Natural killer cell (primary cell): ENCODE results near the gene RBM22. TPM values are rescaled to one million over a fixed set of nuclear protein-coding genes. Genes with fewer than 3 reads are reported as not detected.

Experiments used
- ATAC-seq, 3 donors: fragments of 150-1000 bp in 2 of 3; fragments of 200-7000 bp in 1 of 3; cut with Tn5 transposase; 1 replicate in 1 of 3; 2 replicates in 2 of 3; pipeline ENCODE4 v1.10.0; 2021; ENCODE audit warnings: mild to moderate bottlenecking in 2 of 3, moderate library complexity in 2 of 3
- DNase-seq, 2 donors: peaks; one replicate each; pipeline versions ENCODE4 v3.0.0 to v3.0.0-alpha.2; 2013 to 2021; ENCODE audit warnings: mixed read lengths in 1 of 2
- H3K27ac ChIP-seq: one replicate; pipeline ENCODE4 v1.5.1; 2013; ENCODE audit warnings: mild to moderate bottlenecking, low read length
- H3K27me3 ChIP-seq: one replicate; pipeline ENCODE4 v1.6.1; 2013; ENCODE audit warnings: low read length; ENCODE audit not compliant: control insufficient read depth, insufficient read depth
- H3K36me3 ChIP-seq: one replicate; pipeline ENCODE4 v1.6.1; 2013; ENCODE audit warnings: low read length; ENCODE audit not compliant: control insufficient read depth, insufficient read depth
- H3K4me1 ChIP-seq: one replicate; pipeline ENCODE4 v1.6.1; 2013; ENCODE audit warnings: low read length; ENCODE audit not compliant: control insufficient read depth, insufficient read depth
- H3K4me3 ChIP-seq: one replicate; pipeline ENCODE4 v1.5.1; 2013; ENCODE audit warnings: low read length
- H3K9me3 ChIP-seq: one replicate; pipeline ENCODE4 v1.6.1; 2013; ENCODE audit warnings: low read length; ENCODE audit not compliant: control insufficient read depth, insufficient read depth
- H3K27ac Mint-ChIP-seq, 2 donors: one replicate each; pipeline ENCODE4 v1.8.0; 2022; ENCODE audit warnings: mild to moderate bottlenecking in 2 of 2, mixed read lengths in 2 of 2, moderate library complexity in 1 of 2
- H3K27me3 Mint-ChIP-seq, 2 donors: one replicate each; pipeline ENCODE4 v1.8.0; 2022; ENCODE audit warnings: low read depth in 2 of 2, mixed read lengths in 2 of 2
- H3K36me3 Mint-ChIP-seq: one replicate; pipeline ENCODE4 v1.8.0; 2022; ENCODE audit warnings: mixed read lengths
- H3K4me1 Mint-ChIP-seq, 2 donors: one replicate each; pipeline ENCODE4 v1.8.0; 2022; ENCODE audit warnings: mixed read lengths in 2 of 2
- H3K4me3 Mint-ChIP-seq: one replicate; pipeline ENCODE4 v1.8.0; 2022; ENCODE audit warnings: mild to moderate bottlenecking, moderate library complexity, mixed read lengths
- H3K9me3 Mint-ChIP-seq, 2 donors: one replicate each; pipeline ENCODE4 v1.8.0; 2022; ENCODE audit warnings: mixed read lengths in 2 of 2
- WGBS: methylation state at CpG from one replicate; pipeline ENCODE4 v1.1.7; 2013; ENCODE audit warnings: missing lambda C conversion rate; ENCODE audit not compliant: insufficient coverage; 5-methylcytosine and 5-hydroxymethylcytosine counted together
- intact Hi-C: fragments of 100-400 bp; cut with micrococcal nuclease; formaldehyde crosslinking; loops from one replicate; pipeline ENCODE4 v1.14.2; 2022
- total RNA-seq, 4 donors: library from RNA; stranded (reverse); fragments of 120-200 nt in 1 of 4; gene quantifications; one replicate each; pipeline versions ENCODE4 v1.2.3 to v1.2.4, GENCODE V29; 2013 to 2022
- TF ChIP-seq, protein P1 (sequence below): fragments of 200-600 bp; IDR thresholded peaks from one replicate; pipeline ENCODE4 v1.8.0; 2022; ENCODE audit warnings: antibody characterized with exemption

Gene RBM22
- total RNA-seq, 3 donors from 2014 or later (not counting 1 experiment from before 2014, with no cell fraction given) = 136 to 149 (median 145) TPM

DNA sequence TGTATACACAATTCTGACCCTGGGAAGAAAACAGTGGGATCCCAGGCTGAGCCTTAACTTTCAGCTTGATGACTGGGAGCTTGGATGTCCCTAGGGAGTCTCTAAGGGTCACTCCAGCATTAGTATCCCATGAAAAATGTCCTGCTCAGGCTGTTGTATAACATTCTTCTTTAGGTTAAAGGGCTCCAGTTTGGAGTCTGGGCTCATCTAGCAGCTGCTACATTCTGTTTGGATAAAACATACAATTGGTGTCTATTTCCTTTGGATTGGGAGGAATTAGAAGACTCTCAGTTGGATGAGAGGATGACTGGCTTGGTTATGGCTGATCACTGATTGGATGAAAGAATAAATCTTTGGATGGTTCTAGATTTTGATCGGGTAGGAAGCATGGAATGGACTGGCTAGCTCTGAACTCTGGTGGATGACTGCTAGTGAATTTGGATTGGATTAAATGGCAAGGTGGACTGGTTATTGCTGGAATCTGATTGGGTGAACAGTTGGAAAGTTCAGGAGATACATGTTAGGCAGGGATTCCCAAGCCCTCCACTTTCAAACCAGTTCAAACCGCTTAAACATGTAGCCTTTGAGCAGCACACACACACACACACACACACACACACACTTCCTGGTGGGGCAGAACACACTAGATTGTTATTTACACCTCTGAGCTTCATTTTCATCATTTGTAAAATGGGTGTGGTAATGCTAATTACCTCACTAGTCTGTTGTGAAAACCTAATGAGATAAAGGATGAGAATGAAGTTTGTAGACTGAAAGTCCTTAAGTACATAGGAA, 46.9 kb downstream of the RBM22 start:
- H3K36me3 ChIP-seq = no peaks in the 10 kb centered on the region
- H3K4me1 ChIP-seq = peaks cover 12% of the 10 kb centered on the region
- intact Hi-C loops = no loop called here
- ATAC-seq (no peak), DNase-seq (peak in 1 of 2 donors; percentile 31)
- Mint-ChIP-seq H3K27ac (peak overlapping the region in 1 of 2 donors; percentile 10), H3K4me1 (peaks cover 0 to 15% of the 10 kb centered on the region in 2 donors), H3K9me3 (no peaks in the 10 kb centered on the region), H3K36me3 (no peaks in the 10 kb centered on the region), H3K4me3 (no peak overlapping the region), H3K27me3 (no peaks in the 10 kb centered on the region)
- H3K27me3 ChIP-seq = no peaks in the 10 kb centered on the region
- TF ChIP-seq, protein P1, sequence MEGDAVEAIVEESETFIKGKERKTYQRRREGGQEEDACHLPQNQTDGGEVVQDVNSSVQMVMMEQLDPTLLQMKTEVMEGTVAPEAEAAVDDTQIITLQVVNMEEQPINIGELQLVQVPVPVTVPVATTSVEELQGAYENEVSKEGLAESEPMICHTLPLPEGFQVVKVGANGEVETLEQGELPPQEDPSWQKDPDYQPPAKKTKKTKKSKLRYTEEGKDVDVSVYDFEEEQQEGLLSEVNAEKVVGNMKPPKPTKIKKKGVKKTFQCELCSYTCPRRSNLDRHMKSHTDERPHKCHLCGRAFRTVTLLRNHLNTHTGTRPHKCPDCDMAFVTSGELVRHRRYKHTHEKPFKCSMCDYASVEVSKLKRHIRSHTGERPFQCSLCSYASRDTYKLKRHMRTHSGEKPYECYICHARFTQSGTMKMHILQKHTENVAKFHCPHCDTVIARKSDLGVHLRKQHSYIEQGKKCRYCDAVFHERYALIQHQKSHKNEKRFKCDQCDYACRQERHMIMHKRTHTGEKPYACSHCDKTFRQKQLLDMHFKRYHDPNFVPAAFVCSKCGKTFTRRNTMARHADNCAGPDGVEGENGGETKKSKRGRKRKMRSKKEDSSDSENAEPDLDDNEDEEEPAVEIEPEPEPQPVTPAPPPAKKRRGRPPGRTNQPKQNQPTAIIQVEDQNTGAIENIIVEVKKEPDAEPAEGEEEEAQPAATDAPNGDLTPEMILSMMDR = no peak
- H3K4me3 ChIP-seq = no peak overlapping the region
- H3K27ac ChIP-seq = no peak overlapping the region
- WGBS = 78% methylated on average over 2 of the region's 2 CpGs
- H3K9me3 ChIP-seq = no peaks in the 10 kb centered on the region

DNA sequence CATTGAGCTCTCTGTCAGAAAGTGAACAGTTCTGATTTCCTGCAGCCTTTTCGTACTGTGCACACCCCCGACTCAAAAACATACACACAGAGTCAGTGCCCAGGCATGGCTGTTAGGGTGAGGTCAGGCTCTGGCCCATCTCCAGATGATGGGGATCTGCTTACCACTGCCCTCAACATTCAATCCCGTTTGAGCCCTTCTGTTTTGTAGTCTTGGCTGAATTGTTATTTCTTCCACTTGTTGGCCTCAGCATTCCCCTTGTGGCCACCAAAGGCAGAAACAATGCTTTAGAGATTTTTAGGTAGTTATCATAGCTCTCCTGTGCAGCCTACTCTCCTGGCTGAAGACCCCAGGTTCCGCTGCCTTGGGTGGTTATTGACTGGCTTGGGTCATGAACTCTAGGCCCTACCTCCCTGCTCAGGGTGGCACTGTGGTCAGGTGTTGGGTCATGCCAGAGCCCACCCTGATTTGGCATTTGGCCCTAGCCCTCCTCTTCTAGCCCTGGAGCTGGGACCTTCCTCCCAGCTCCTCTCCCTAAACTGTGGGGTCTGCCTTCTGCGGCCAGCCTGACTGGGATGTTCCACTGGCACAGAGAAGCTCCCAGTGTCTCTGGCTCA, 47.6 kb downstream of the RBM22 start:
- H3K4me3 Mint-ChIP-seq = no peak overlapping the region
- peaks cover 12% of the 10 kb centered on the region for H3K4me1 ChIP-seq
- ATAC-seq (no peak), DNase-seq (no peak)
- no peak overlapping the region for H3K4me3 ChIP-seq
- peaks cover 0 to 15% of the 10 kb centered on the region in 2 donors for H3K4me1 Mint-ChIP-seq
- H3K36me3 ChIP-seq = no peaks in the 10 kb centered on the region
- no peaks in the 10 kb centered on the region for H3K36me3 Mint-ChIP-seq
- intact Hi-C loops = no loop called here
- TF ChIP-seq, protein P1 = no peak
- H3K27ac ChIP-seq = no peak overlapping the region
- H3K27me3 Mint-ChIP-seq = no peaks in the 10 kb centered on the region
- 93% methylated on average over 5 of the region's 5 CpGs for WGBS
- no peaks in the 10 kb centered on the region for H3K9me3 ChIP-seq
- no peaks in the 10 kb centered on the region for H3K27me3 ChIP-seq
- no peak overlapping the region for H3K27ac Mint-ChIP-seq
- H3K9me3 Mint-ChIP-seq = no peaks in the 10 kb centered on the region

DNA sequence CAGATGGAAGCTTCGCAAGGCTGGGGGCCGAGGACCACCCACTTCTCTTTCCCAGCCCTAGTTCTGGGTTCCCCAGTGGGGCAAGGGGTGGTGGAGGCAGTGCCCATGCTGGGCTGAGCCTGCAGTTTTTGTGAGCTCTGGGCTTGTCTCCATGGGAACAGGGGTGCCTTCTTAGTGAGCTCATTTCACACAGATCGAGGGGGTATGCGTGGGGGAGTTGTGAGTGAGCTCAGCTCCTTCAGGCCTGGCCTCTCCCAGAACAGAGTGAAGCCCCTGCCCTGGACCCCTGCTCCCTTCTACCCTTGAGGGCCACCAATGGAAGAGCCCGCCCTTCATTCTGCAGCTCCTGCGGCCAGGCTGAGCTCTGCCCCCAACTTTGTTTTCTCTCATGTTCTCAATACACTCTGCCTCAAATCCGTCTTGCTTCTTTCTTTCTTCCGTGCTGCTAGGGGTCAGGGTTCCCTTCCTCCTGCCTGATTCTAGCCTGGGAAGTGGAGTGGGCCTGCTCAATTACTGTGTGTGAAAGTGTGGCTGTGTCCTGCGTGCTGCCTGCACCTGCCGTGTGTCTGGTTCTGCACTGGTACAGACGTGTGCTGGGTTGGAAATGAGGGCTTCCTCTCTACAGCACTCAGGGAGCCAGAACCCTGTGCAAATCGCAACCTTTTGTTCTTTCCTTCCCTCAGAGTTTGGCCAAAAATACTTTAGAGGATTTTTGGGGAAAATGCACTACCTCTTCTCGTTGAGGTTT, 48.8 kb downstream of the RBM22 start:
- Mint-ChIP-seq H3K9me3 (no peaks in the 10 kb centered on the region), H3K27ac (no peak overlapping the region), H3K27me3 (peaks cover 0 to 5% of the 10 kb centered on the region in 2 donors), H3K4me1 (peaks cover 0 to 9% of the 10 kb centered on the region in 2 donors), H3K4me3 (no peak overlapping the region), H3K36me3 (no peaks in the 10 kb centered on the region)
- Histone ChIP-seq H3K27ac (no peak overlapping the region), H3K9me3 (no peaks in the 10 kb centered on the region), H3K4me3 (no peak overlapping the region), H3K27me3 (no peaks in the 10 kb centered on the region), H3K4me1 (peaks cover 8% of the 10 kb centered on the region), H3K36me3 (no peaks in the 10 kb centered on the region)
- 85% methylated on average over 12 of the region's 13 CpGs for WGBS
- intact Hi-C loops = no loop called here
- TF ChIP-seq, protein P1 = no peak
- DNase-seq (no peak), ATAC-seq (no peak)
